Adrenal gland (tissue), 5 donors: ENCODE data around the gene TDP2.

ENCODE experiments used
- POLR2A ChIP-seq, 2 donors: fragments of 450-650 bp; IDR thresholded peaks; one replicate each; pipeline ENCODE4 v1.6.1; 2017; ENCODE audit warnings: antibody characterized with exemption in 2 of 2, mild to moderate bottlenecking in 2 of 2, moderate library complexity in 1 of 2
- TF ChIP-seq, protein P1 (sequence below), 6 experiments: fragments of 450-650 bp in 4 of 6; fragments of 200-600 bp in 2 of 6; sonication (generic) in 1 of 6; IDR thresholded peaks; 1 replicate in 5 of 6; 2 replicates in 1 of 6; pipeline versions ENCODE4 v1.5.1 to v1.8.0; 2016 to 2021; ENCODE audit warnings: antibody characterized with exemption in 6 of 6, mild to moderate bottlenecking in 2 of 6, moderate library complexity in 1 of 6
- donor health status: DM: no; HTN: no; CAD: no.

- TF ChIP-seq, protein P1, sequence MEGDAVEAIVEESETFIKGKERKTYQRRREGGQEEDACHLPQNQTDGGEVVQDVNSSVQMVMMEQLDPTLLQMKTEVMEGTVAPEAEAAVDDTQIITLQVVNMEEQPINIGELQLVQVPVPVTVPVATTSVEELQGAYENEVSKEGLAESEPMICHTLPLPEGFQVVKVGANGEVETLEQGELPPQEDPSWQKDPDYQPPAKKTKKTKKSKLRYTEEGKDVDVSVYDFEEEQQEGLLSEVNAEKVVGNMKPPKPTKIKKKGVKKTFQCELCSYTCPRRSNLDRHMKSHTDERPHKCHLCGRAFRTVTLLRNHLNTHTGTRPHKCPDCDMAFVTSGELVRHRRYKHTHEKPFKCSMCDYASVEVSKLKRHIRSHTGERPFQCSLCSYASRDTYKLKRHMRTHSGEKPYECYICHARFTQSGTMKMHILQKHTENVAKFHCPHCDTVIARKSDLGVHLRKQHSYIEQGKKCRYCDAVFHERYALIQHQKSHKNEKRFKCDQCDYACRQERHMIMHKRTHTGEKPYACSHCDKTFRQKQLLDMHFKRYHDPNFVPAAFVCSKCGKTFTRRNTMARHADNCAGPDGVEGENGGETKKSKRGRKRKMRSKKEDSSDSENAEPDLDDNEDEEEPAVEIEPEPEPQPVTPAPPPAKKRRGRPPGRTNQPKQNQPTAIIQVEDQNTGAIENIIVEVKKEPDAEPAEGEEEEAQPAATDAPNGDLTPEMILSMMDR (IDR thresholded peaks at IDR 0.05) = no peak
- no peak for TF ChIP-seq POLR2A (IDR thresholded peaks at IDR 0.05)
Measured at GRCh38 chr6:24666097-24666640, 530 bp downstream of the TDP2 start.
